Measurements from ENCODE around the gene SARNP.

Gene SARNP

GRCh38 chr12:55724226-55724939 is 93.1 kb downstream of the SARNP start:
- peak; percentile 70 for DNase-seq (ENCODE audit: low spot score)

DNA sequence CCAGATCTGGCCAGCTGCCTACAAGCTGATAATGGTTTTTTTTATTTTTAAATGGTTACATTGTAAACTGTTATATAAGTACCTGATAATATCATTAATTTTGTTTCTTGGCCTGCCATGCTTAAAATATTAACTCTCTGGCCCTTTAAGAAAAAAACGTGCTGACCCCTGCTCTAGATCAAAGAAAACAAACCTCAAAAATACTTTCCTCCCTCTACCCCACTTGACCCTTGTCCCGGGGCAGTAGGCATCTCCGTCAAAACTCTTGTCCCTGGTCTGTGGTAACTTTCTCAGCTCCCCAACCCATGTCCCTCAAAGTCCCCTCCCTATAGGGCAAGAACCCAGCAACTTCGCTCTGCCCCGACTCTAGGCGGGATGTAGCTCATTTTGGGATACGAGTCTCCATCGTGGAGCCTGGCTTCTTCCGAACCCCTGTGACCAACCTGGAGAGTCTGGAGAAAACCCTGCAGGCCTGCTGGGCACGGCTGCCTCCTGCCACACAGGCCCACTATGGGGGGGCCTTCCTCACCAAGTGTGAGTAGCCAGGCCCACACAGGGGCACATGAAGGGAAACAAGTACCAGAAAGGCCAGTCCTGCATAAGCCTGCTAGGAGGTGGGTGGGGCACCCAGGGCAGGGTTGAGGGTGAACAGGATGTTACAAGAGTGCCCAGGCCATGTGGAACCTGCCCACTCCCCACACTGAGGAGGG is 93.9 kb downstream of the SARNP start:
- no peak for DNase-seq (ENCODE audit: low spot score)

- no peak for DNase-seq (ENCODE audit: low spot score)
Observed at GRCh38 chr12:55722948-55723347, 94.6 kb downstream of the SARNP start.

- no peak for DNase-seq (ENCODE audit: low spot score)
Observed at GRCh38 chr12:55721601-55722213, 95.8 kb downstream of the SARNP start.

DNA sequence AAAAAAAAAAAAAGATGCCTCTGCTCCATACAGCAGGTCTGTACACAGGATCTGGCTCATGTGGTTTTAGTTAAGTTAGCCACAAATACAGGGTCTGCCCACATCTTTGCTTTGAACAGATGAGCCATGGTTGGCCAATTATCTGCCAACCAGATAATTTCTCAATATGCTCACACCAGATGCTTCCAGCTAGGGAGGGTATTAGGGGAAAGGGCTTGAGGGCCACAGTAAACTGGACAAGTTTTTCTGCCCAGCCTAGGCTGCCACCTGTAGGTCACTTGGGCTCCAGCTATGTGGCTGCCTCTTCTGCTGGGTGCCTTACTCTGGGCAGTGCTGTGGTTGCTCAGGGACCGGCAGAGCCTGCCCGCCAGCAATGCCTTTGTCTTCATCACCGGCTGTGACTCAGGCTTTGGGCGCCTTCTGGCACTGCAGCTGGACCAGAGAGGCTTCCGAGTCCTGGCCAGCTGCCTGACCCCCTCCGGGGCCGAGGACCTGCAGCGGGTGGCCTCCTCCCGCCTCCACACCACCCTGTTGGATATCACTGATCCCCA is 96.6 kb downstream of the SARNP start:
- peak; percentile 63 for DNase-seq (ENCODE audit: low spot score)

GRCh38 chr12:55720071-55720564 is 97.4 kb downstream of the SARNP start, which contains the start of gene RDH5:
Gene RDH5, plus strand, starts transcription at chr12:55720393. Its CDS starts 792 bp downstream, at chr12:55721185.
- no peak for DNase-seq (ENCODE audit: low spot score)

GRCh38 chr12:55719371-55719770 is 98.2 kb downstream of the SARNP start:
- no peak for DNase-seq (ENCODE audit: low spot score)

GRCh38 chr12:55718624-55719275 is 98.8 kb downstream of the SARNP start:
- no peak for DNase-seq (ENCODE audit: low spot score)

DNA sequence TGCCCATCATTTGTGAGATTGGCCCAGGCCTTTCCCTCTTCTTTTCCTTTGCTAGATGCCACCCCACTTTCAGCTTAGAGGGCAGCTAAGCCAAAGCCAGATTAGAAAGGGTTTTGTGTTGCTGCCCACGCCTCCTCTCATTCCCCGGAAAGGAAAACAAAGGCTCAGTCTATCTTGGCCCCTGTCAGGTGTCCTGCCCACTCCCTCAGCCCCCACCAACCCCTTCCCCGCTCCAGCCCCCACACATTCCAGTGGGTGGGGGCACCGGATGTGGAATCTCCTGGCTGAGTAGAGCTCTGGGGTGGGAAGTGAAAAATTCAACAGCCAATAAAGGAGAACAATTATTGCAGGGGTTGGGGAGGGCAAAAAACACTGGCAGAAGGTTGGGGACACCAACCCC is 99.5 kb downstream of the SARNP start:
- no peak for DNase-seq (ENCODE audit: low spot score)

DNA sequence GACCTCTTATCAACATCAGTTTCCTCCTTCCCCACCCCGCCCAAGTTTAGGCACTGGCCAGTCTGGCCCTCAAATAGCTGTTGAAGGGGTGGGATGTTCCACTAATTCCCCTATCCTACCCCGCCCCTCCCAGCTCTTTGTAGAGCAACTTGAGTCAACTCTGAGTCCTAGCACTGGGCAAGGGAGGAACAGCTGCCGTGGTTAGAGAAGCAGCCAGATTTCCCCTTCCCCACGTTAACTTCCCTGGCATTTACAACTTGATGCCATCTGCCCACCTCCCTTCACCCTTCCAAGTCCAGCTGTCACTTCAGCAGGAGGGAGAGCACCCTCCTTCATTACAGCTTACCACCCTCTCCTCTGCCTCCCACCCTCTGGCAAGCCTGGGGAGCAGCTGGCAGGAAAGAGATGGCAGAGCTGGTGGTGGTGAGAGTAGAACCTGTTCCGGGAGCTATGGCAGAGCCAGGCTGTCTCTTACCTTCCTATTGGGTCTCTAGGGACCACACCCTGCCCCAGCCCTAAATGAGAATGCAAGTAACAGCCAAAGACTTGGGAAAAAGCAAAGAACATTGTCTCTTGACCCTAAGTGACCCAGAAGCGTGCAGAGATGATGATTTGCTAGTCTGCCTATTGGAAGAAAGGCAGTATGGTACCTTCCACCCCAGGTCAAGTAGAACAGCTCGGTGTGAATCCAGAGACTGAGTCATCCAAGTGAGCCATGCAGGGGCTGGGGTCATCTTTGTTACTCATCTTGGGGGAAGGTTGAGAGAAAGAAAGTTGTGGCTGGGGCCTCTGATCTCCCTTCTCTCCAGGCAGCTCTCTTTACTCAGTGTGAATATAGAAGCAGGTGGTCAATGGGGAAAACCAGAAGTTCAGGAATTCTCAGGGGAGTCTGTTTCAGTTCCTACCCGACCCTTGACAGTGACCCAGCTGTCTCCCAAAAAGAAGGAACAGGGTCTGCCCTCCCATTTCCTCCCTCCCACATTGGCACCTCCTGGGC is 100.2 kb downstream of the SARNP start:
- no peak for DNase-seq (ENCODE audit: low spot score)

- DNase-seq (ENCODE audit: low spot score) = no peak
Observed at GRCh38 chr12:55716582-55716957, 101.0 kb downstream of the SARNP start.

DNA sequence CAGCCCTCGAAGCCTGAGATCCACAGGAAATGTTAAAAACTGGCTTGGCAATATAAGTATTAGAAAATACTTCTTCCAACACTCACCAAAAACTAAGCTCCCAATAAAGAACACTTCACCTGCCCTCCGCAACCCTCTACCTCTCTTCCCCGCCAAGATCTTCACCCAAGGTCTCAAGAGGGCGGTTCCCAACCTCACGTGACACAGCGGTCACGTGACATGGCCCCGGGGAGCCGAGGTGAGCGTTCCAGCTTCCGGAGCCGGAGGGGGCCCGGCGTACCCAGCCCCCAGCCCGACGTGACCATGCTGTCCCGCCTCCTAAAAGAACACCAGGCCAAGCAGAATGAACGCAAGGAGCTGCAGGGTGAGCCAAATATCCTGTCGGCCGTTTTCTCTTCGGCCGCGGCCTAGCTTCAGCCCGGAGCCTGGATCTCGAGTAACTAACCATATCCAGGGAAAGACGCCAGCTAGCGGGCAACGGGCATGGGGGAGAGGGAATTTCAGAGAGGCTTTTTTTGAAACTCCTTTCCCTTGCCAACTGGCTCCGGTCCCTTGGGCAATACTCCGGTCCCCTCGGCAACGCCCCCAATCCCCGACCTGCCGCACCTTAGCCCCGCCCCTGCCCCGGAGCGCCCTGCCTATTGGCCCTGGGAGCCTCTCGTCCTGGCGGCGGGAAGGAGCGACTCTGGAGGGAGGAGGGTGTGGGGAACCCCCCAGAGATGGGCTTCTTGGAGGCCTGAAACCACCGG is 101.5 kb downstream of the SARNP start, which contains the start of gene BLOC1S1:
Gene BLOC1S1, plus strand, starts transcription at position 214 of the 749 bp plus-strand sequence. Its CDS starts 6 bp downstream, at position 220.
- DNase-seq (ENCODE audit: low spot score) = peak; percentile 93

- DNase-seq (ENCODE audit: low spot score) = no peak
Observed at GRCh38 chr12:55715169-55715764, 102.3 kb downstream of the SARNP start.

DNA sequence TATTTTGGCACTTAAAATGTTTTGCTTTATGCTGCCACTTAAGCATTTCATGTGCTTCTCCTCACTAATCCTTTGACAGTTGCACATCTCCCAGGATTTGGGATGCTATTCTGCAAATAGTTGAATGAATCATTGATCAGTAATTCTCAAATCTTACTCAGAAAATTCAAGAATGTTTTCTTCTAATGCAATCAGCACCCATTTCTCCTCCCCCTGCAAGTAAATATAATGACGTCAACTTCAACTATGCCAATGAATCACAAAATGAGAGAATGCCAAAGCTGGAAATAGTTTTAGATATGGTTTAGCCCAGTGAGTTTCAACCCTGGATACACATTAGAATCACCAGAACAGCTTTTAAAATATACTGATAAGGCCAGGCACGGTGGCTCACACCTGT is 103.8 kb downstream of the SARNP start:
- DNase-seq (ENCODE audit: low spot score) = no peak

GRCh38 chr12:55712700-55713415 is 104.7 kb downstream of the SARNP start:
- no peak for DNase-seq (ENCODE audit: low spot score)

- DNase-seq (ENCODE audit: low spot score) = no peak
Observed at GRCh38 chr12:55711786-55712553, 105.6 kb downstream of the SARNP start.

- DNase-seq (ENCODE audit: low spot score) = no peak
Observed at GRCh38 chr12:55708695-55709233, 108.8 kb downstream of the SARNP start.

Data from cerebellar cortex (tissue), 1 donor.